Posterior vena cava (tissue), 2 donors: ENCODE data around the gene NXN. TPM values are rescaled to one million over a fixed set of nuclear protein-coding genes. Genes with fewer than 3 reads are reported as not detected.
"Not testable (repeated sequence)": the region's sequence is repeated elsewhere in the genome, so short reads cannot be mapped to it uniquely, and the experiment has no call there.

Source experiments
- DNase-seq: peaks from one replicate; pipeline ENCODE4 v3.0.0-alpha.2; 2020; ENCODE audit warnings: low spot score
- intact Hi-C, 2 donors: fragments of 100-400 bp; cut with DNase I; formaldehyde crosslinking; loops; one replicate each; pipeline versions ENCODE4 v1.14.1 to v1.14.2; 2022 to 2023
- total RNA-seq, 2 donors: library from RNA; stranded (reverse); fragmentation: NEBNext Ultra II Directional; extraction: Animal tissue kit (Norgen Biotek cat#: 25700); gene quantifications; one replicate each; pipeline ENCODE4 v1.2.1, GENCODE V29; 2021
- donor health status: DM: yes; HTN: yes; CAD: no.
- donor health status: DM: yes; HTN: yes; CAD: no.

The NXN gene
- total RNA-seq, 2 donors from 2014 or later: 34.8 to 46.3 TPM

GRCh38 chr17:1008008-1008761 lies 28.6 kb upstream of the NXN start:
- DNase-seq: no peak
- intact Hi-C loops: no loop called here

- intact Hi-C loops: no loop called here
- no peak for DNase-seq
Measured at GRCh38 chr17:1007310-1008007, 27.9 kb upstream of the NXN start.

- DNase-seq: no peak
- intact Hi-C loops: no loop called here
Measured at GRCh38 chr17:1006054-1006453, 26.5 kb upstream of the NXN start.

- intact Hi-C loops: loop anchor here in 1 of 2 donors (2.0 kb wide), 1 partner anchor 51 kb away; no protein-coding TSS in a partner anchor
- DNase-seq: no peak
Measured at GRCh38 chr17:1005361-1005946, 25.9 kb upstream of the NXN start.

- intact Hi-C loops: loop anchor here (2.0 to 5.0 kb wide), 2 partner anchors 42 to 52 kb away; no protein-coding TSS in a partner anchor
- DNase-seq: no peak
Measured at GRCh38 chr17:1004769-1005295, 25.3 kb upstream of the NXN start.

GRCh38 chr17:1003972-1004768 lies 24.6 kb upstream of the NXN start:
- no peak for DNase-seq
- intact Hi-C loops: loop anchor here (2.0 to 5.0 kb wide), 2 partner anchors 43 to 53 kb away; no protein-coding TSS in a partner anchor

- DNase-seq: no peak
- intact Hi-C loops: loop anchor here in 1 of 2 donors (5.0 kb wide), 1 partner anchor 44 kb away; no protein-coding TSS in a partner anchor
Measured at GRCh38 chr17:1003633-1003971, 24.0 kb upstream of the NXN start.

- DNase-seq: no peak
- intact Hi-C loops: loop anchor here in 1 of 2 donors (5.0 kb wide), 1 partner anchor 44 kb away; no protein-coding TSS in a partner anchor
Measured at GRCh38 chr17:1002771-1003555, 23.4 kb upstream of the NXN start.

- no peak for DNase-seq
- intact Hi-C loops: loop anchor here in 1 of 2 donors (5.0 kb wide), 1 partner anchor 45 kb away; no protein-coding TSS in a partner anchor
Measured at GRCh38 chr17:1002412-1002753, 22.8 kb upstream of the NXN start.

- intact Hi-C loops: loop anchor here in 1 of 2 donors (5.0 kb wide), 1 partner anchor 45 kb away; no protein-coding TSS in a partner anchor
Measured at GRCh38 chr17:1001640-1002411, 22.2 kb upstream of the NXN start.

GRCh38 chr17:1000597-1001461 lies 21.3 kb upstream of the NXN start:
- intact Hi-C loops: loop anchor here in 1 of 2 donors (5.0 kb wide), 1 partner anchor 46 kb away; no protein-coding TSS in a partner anchor
- DNase-seq: no peak

More at GRCh38 chr17:1001640-1002411, 22.2 kb upstream of the NXN start:
- DNase-seq: no peak

GRCh38 chr17:998111-998510 lies 18.5 kb upstream of the NXN start:
- intact Hi-C loops: no loop called here
- no peak for DNase-seq

GRCh38 chr17:996554-997344 lies 17.2 kb upstream of the NXN start, which contains the start of gene TIMM22:
Gene TIMM22 (plus strand): TSS chr17:997129. CDS start chr17:997143, 14 bp downstream.
- intact Hi-C loops: no loop called here
- DNase-seq: peak; percentile 98

- intact Hi-C loops, DNase-seq: not testable (repeated sequence)
Measured at GRCh38 chr17:995324-995723, 15.7 kb upstream of the NXN start.

- intact Hi-C loops: no loop called here
- DNase-seq: no peak
Measured at GRCh38 chr17:992933-993332, 13.4 kb upstream of the NXN start.

- no peak for DNase-seq
- intact Hi-C loops: no loop called here
Measured at GRCh38 chr17:988561-988960, 9.0 kb upstream of the NXN start.
